Measurements from ENCODE around the gene PRELID2. TPM values are rescaled to one million over a fixed set of nuclear protein-coding genes. Genes with fewer than 3 reads are reported as not detected.
"Not testable (repeated sequence)": the region's sequence is repeated elsewhere in the genome, so short reads cannot be mapped to it uniquely, and the experiment has no call there.

Gene PRELID2
- total RNA-seq, 1 donor from 2014 or later, result 24.8 TPM

GRCh38 chr5:145750199-145750598 lies 84.9 kb downstream of the PRELID2 start:
- no peak for DNase-seq (ENCODE audit: low read depth)

DNA sequence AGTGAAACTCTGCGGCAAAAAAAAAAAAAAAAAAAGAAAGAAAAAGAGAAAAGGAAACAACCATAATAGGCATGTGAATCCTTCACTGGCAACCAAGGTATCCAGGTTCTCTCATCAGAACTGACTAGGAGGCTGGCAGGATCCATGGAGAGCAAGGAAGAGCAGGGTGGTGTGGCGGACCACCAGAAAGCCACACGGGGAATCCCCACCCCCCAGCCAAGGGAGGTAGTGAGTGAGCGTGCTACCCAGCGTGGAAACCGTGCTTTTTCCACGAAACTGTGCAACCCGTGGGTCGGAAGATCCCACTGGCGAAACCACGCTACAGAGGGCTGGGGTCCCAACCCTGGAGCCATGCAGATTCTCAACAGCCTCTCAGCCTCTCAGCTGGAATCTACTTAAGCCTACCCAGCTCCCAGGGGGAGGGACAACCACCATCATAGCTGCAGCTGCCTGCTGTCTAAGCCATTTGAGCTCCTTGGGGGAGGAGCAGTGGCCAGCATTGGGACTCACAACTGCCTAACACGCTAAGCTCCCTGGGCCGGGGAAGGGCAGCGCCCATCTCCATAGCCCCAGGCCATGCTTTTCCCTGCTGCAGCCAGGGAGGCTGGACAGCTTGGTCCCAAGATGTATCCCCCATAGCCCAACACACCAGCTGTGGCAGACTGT lies 91.6 kb downstream of the PRELID2 start:
- no peak for DNase-seq (ENCODE audit: low read depth)

DNA sequence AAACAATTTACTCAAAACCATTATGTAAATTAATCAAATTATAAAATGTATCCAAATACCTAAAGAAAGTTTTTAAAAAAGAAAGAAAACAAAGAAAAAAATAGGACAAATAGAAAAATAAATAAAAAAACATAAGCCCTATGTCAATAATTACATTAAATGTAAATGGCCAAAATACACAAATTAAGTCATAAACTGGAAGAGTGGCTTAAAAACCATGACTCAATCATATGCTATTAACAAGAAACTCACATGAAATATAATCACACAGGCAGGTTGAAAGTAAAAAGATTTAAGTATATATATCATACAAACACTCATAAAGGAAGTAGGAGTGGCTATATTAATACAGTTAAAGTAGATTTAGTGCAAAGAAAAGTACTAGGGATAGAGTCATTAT lies 95.3 kb downstream of the PRELID2 start:
- DNase-seq (ENCODE audit: low read depth), result no peak

DNA sequence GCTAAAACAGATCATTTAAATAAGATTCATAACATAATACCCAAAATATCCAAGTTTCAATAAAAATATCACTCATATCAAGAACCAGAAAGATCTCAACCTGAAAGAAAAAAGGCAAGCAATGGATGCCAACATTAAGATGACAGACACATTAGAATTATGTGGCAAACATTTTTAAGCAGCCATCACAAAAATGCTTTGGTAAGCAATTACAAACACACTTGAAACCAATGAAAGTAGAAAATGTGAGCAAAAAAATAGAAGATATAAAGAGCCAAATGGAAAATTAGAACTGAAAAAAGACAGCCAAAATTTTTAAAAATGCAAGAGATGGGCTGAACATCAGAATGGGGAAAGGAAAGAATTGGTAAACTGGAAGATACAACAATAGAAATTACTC lies 96.9 kb downstream of the PRELID2 start:
- DNase-seq (ENCODE audit: low read depth), result no peak

DNA sequence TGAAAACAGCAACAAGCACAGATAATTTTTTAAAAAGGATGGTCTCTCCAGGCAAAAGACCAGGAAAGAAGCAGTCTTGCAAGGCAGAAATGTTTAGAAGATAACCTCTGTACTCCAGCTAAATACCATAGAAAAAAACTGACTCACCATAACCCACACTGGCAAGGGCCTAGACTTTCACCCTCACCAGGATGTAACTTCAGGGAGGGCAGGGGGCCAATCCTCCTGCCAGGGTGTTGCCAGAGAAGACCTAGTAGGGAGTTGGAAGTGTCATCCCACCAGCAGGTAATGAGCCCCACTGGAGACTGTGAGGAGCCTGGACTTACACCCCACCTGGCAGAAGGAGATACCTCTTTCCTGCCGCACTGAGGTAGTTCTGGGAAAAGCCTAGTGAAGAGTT lies 97.6 kb downstream of the PRELID2 start:
- no peak for DNase-seq (ENCODE audit: low read depth)

GRCh38 chr5:145729956-145730355 lies 105.2 kb downstream of the PRELID2 start:
- not testable (repeated sequence) for DNase-seq (ENCODE audit: low read depth)

DNA sequence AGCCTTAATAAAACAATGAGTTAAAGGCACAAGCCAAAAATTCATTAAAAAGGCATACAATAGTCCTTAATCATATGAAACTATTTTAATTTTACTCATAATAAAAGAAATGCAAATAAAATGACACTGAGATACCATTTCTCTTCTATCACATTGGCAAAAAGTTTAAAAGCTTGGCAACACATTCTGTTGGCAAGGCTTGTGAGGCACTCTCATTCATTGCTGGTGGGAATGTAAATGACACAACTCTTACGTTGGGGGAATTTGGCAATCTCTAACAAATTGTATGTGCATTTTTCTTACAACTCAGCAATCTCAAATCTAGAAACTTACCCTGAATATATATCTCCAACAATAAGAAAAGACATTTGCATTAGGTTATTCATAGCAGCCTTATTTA lies 111.6 kb downstream of the PRELID2 start:
- DNase-seq (ENCODE audit: low read depth), result no peak

DNA sequence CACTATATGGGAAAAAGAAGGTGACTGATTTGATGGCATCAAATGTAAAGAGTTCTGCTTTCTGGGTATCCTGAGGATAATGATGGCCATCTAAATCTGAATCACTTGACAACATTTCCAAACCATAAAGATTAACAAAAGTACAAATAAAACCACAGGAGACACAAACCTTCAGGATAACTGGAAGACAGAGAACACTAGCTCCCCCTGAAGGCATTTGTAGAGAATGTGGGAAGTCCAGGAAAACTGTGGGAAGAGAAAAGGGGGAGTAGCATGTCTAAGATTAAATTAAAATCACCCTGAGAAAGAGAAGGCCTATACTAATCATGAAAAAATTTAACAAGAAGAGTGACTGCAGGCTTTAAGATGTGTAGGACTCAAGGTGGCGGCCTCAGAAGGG lies 116.2 kb downstream of the PRELID2 start:
- DNase-seq (ENCODE audit: low read depth), result peak; percentile 44

DNA sequence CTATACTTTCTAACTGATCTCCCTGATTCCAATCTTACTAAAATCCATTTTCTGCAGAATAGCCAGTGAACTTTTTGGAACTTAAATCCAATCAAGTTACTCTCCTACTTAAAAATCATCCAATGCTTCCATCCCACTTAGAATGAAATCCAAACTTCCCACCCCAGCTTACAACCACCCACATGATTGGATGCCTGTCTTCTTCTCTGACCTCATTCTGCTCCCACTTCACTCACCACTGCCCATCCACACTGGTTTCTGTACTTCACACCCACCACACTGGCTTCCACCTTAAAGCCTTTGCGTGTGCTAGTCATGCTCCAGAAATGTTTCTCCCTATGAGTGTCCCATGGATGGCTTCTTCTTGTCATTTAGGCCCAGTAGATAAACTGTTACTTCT lies 119.7 kb downstream of the PRELID2 start:
- DNase-seq (ENCODE audit: low read depth), result no peak

- DNase-seq (ENCODE audit: low read depth), result no peak
Observed at GRCh38 chr5:145712245-145712644, 122.9 kb downstream of the PRELID2 start.

DNA sequence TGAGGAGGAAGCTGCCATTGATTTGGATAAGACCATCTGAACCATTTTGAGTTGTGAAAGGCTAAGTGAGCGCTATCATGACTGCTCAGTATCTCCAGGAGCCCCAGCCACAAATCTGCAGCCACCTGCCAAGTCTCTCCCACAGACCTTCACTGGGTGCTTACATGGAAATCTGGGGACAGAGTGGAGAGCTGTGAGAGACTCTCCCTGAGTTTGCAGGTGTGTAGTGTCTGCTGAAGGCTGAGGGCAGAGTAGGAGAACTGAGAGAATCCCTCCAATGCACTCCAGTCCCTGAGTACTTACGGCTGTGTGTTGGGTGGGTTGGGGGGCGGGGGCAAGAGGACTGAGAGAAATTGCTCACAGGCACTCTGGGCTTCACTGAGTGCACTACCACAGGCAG lies 123.7 kb downstream of the PRELID2 start:
- no peak for DNase-seq (ENCODE audit: low read depth)

Other genes with a start within 250 kb of the PRELID2 start
- gene GRXCR2, start 37.7 kb upstream of the PRELID2 start, total RNA-seq, result not detected in 2 replicates
- gene SH3RF2, start 101.2 kb upstream of the PRELID2 start, total RNA-seq, result 7.6 and 8.1 TPM in 2 replicates